ENCODE measurements around the gene MNX1. TPM values are rescaled to one million over a fixed set of nuclear protein-coding genes. Genes with fewer than 3 reads are reported as not detected.

Gene MNX1
- total RNA-seq, 1 donor from 2014 or later: not detected

GRCh38 chr7:157003756-157004520 is 6.5 kb downstream of the MNX1 start:
- no peak overlapping the region for H3K4me2 ChIP-seq (ENCODE audit: low read length)
- DNase-seq (ENCODE audit: low read depth): peak; percentile 17
- no peaks in the 10 kb centered on the region for H3K4me1 Mint-ChIP-seq (ENCODE audit: low read depth, unreplicated experiment)

GRCh38 chr7:157003445-157003755 is 7.1 kb downstream of the MNX1 start:
- no peak overlapping the region for H3K4me3 ChIP-seq (ENCODE audit: insufficient read depth, low read depth, low read length)
- H3K4me3 Mint-ChIP-seq (ENCODE audit: unreplicated experiment): no peak overlapping the region

More at GRCh38 chr7:157003756-157004520, 6.5 kb downstream of the MNX1 start:
- Histone ChIP-seq H3K9ac (ENCODE audit: low read length) (no peak overlapping the region), H3K36me3 (ENCODE audit: insufficient read depth, low read length) (no peaks in the 10 kb centered on the region), H3K79me2 (ENCODE audit: insufficient read depth, low read length) (no peaks in the 10 kb centered on the region), H3K27ac (ENCODE audit: low read depth, low read length) (no peak overlapping the region), H3K27me3 (ENCODE audit: insufficient read depth, low read length) (peaks cover 86% of the 10 kb centered on the region), H3K9me3 (ENCODE audit: insufficient read depth, low read depth, low read length) (no peaks in the 10 kb centered on the region), H2AFZ (ENCODE audit: low read depth, low read length) (no peak overlapping the region), H3K4me1 (ENCODE audit: insufficient read depth, low read length) (no peaks in the 10 kb centered on the region), H3K4me3 (ENCODE audit: insufficient read depth, low read depth, low read length) (no peak overlapping the region), H4K20me1 (ENCODE audit: insufficient read depth, low read length) (peaks cover 12% of the 10 kb centered on the region)
- Mint-ChIP-seq H3K36me3 (ENCODE audit: low read depth, unreplicated experiment) (peaks cover 2% of the 10 kb centered on the region), H3K9me3 (ENCODE audit: unreplicated experiment) (peaks cover 15% of the 10 kb centered on the region), H3K4me3 (ENCODE audit: unreplicated experiment) (no peak overlapping the region), H3K27me3 (ENCODE audit: low read depth, unreplicated experiment) (peaks cover 66% of the 10 kb centered on the region), H3K27ac (ENCODE audit: unreplicated experiment) (no peak overlapping the region)
- TF ChIP-seq EZH2 (IDR thresholded peaks at IDR 0.05; ENCODE audit: insufficient read depth, low read length): peak; percentile 88
- TF ChIP-seq CTCF (IDR thresholded peaks at IDR 0.05; ENCODE audit: insufficient read depth, low read depth, low read length): no peak
- FAIRE-seq: no peak

More at GRCh38 chr7:157003445-157003755, 7.1 kb downstream of the MNX1 start:
- DNase-seq (ENCODE audit: low read depth) (no peak), FAIRE-seq (no peak)
- Mint-ChIP-seq H3K27ac (ENCODE audit: unreplicated experiment) (no peak overlapping the region), H3K4me1 (ENCODE audit: low read depth, unreplicated experiment) (no peaks in the 10 kb centered on the region), H3K27me3 (ENCODE audit: low read depth, unreplicated experiment) (peaks cover 70% of the 10 kb centered on the region), H3K36me3 (ENCODE audit: low read depth, unreplicated experiment) (peaks cover 2% of the 10 kb centered on the region), H3K9me3 (ENCODE audit: unreplicated experiment) (peaks cover 15% of the 10 kb centered on the region)
- Histone ChIP-seq H3K4me1 (ENCODE audit: insufficient read depth, low read length) (no peaks in the 10 kb centered on the region), H3K9ac (ENCODE audit: low read length) (no peak overlapping the region), H3K27me3 (ENCODE audit: insufficient read depth, low read length) (peaks cover 87% of the 10 kb centered on the region), H3K4me2 (ENCODE audit: low read length) (no peak overlapping the region), H3K27ac (ENCODE audit: low read depth, low read length) (no peak overlapping the region), H2AFZ (ENCODE audit: low read depth, low read length) (no peak overlapping the region), H3K79me2 (ENCODE audit: insufficient read depth, low read length) (no peaks in the 10 kb centered on the region), H3K9me3 (ENCODE audit: insufficient read depth, low read depth, low read length) (no peaks in the 10 kb centered on the region), H3K36me3 (ENCODE audit: insufficient read depth, low read length) (no peaks in the 10 kb centered on the region), H4K20me1 (ENCODE audit: insufficient read depth, low read length) (peaks cover 12% of the 10 kb centered on the region)
- TF ChIP-seq CTCF (IDR thresholded peaks at IDR 0.05; ENCODE audit: insufficient read depth, low read depth, low read length) (no peak), EZH2 (IDR thresholded peaks at IDR 0.05; ENCODE audit: insufficient read depth, low read length) (no peak)

Data from astrocyte (in vitro differentiated cells and primary cell).